IMR-90 (cell line): ENCODE measurements around the gene AK2. TPM values are rescaled to one million over a fixed set of nuclear protein-coding genes. Genes with fewer than 3 reads are reported as not detected.

ENCODE experiments used
- ATAC-seq: fragments of 200-7000 bp; cut with Tn5 transposase; 2 replicates; pipeline ENCODE4 v1.9.1; 2020; ENCODE audit warnings: low read depth, mild to moderate bottlenecking, moderate library complexity
- BruUV-seq: library from RNA; stranded (reverse); fragments of 400-500 nt; replicated peaks from 2 replicates; lab custom pipeline; 2021; lab: Mats Ljungman, UMichigan
- CTCF ChIA-PET: fragments of 300-600 bp; formaldehyde crosslinking; extraction: SDS; loops from one replicate; lab custom pipeline; 2021; ENCODE audit warnings: antibody characterized with exemption; lab: Yijun Ruan, JAX
- POLR2A ChIA-PET: fragments of 300-600 bp; sonication (Branson Sonifier 250); formaldehyde crosslinking; loops from one replicate; lab custom pipeline; 2022; ENCODE audit warnings: antibody characterized with exemption; ENCODE audit not compliant: unreplicated experiment; lab: Charles Lee
- DNase-seq: peaks from one replicate; pipeline ENCODE4 v3.0.0; 2013
- H2AFZ ChIP-seq: replicated peaks from 2 replicates; pipeline ENCODE3; 2013; ENCODE audit warnings: low read length, mild to moderate bottlenecking; ENCODE audit not compliant: poor library complexity
- H2AK5ac ChIP-seq: 2 replicates; pipeline ENCODE4 v1.6.1; 2013; ENCODE audit warnings: low read depth, low read length, inconsistent platforms
- H2AK9ac ChIP-seq: replicated peaks from 2 replicates; pipeline ENCODE3; 2013; ENCODE audit warnings: mild to moderate bottlenecking, low read depth, low read length, moderate library complexity; ENCODE audit not compliant: poor library complexity
- H2BK120ac ChIP-seq: 2 replicates; pipeline ENCODE4 v1.6.1; 2013; ENCODE audit warnings: low read depth, low read length, inconsistent platforms
- H2BK15ac ChIP-seq: 3 replicates; pipeline ENCODE4 v1.6.1; 2013; ENCODE audit warnings: low read depth, low read length, inconsistent platforms
- H2BK20ac ChIP-seq: 2 replicates; pipeline ENCODE4 v1.6.1; 2013; ENCODE audit warnings: low read depth, mild to moderate bottlenecking, inconsistent platforms, low read length, moderate library complexity
- H2BK5ac ChIP-seq: 2 replicates; pipeline ENCODE4 v1.6.1; 2013; ENCODE audit warnings: mild to moderate bottlenecking, low read depth, low read length, inconsistent platforms; ENCODE audit not compliant: poor library complexity, severe bottlenecking
- H3K14ac ChIP-seq: replicated peaks from 2 replicates; pipeline ENCODE4 v1.6.1; 2013; ENCODE audit warnings: low read depth, low read length, inconsistent platforms
- H3K18ac ChIP-seq: 2 replicates; pipeline ENCODE4 v1.6.1; 2013; ENCODE audit warnings: low read depth, low read length, control low read depth
- H3K23ac ChIP-seq: 2 replicates; pipeline ENCODE4 v1.6.1; 2013; ENCODE audit warnings: low read depth, low read length, inconsistent platforms
- H3K27ac ChIP-seq: 2 replicates; pipeline ENCODE4 v1.5.1; 2013; ENCODE audit warnings: mild to moderate bottlenecking, control low read depth, low read length; ENCODE audit not compliant: insufficient read depth
- H3K27me3 ChIP-seq: 2 replicates; pipeline ENCODE4 v1.6.1; 2013; ENCODE audit warnings: low read length; ENCODE audit not compliant: control insufficient read depth, insufficient read depth
- H3K36me3 ChIP-seq: 2 replicates; pipeline ENCODE4 v1.6.1; 2013; ENCODE audit warnings: low read length, mixed read lengths; ENCODE audit not compliant: control insufficient read depth, insufficient read depth
- H3K4ac ChIP-seq: 2 replicates; pipeline ENCODE4 v1.6.1; 2013; ENCODE audit warnings: low read depth, low read length, inconsistent platforms
- H3K4me1 ChIP-seq: 2 replicates; pipeline ENCODE4 v1.6.1; 2013; ENCODE audit warnings: low read length, mixed read lengths; ENCODE audit not compliant: control insufficient read depth, insufficient read depth
- H3K4me2 ChIP-seq: 2 replicates; pipeline ENCODE4 v1.6.1; 2013; ENCODE audit warnings: low read depth, mild to moderate bottlenecking, control low read depth, low read length, moderate library complexity
- H3K4me3 ChIP-seq: 2 replicates; pipeline ENCODE4 v1.5.1; 2013; ENCODE audit warnings: low read depth, mild to moderate bottlenecking, control low read depth, low read length, moderate library complexity; ENCODE audit not compliant: insufficient read depth
- H3K56ac ChIP-seq: 2 replicates; pipeline ENCODE4 v1.6.1; 2013; ENCODE audit warnings: low read length, inconsistent platforms; ENCODE audit not compliant: insufficient read depth; ENCODE audit errors: extremely low read depth
- H3K79me1 ChIP-seq, 2 experiments: 2 replicates each; pipeline ENCODE4 v1.6.1; 2013; ENCODE audit warnings: low read length in 2 of 2, inconsistent platforms in 1 of 2, low read depth in 1 of 2
- H3K9ac ChIP-seq: 2 replicates; pipeline ENCODE4 v1.6.1; 2013; ENCODE audit warnings: low read depth, low read length, control low read depth
- H3K9me1 ChIP-seq: 2 replicates; pipeline ENCODE4 v1.6.1; 2013; ENCODE audit warnings: low read length, inconsistent platforms; ENCODE audit not compliant: insufficient read depth
- H3K9me3 ChIP-seq: 2 replicates; pipeline ENCODE4 v1.6.1; 2013; ENCODE audit warnings: low read length; ENCODE audit not compliant: control insufficient read depth, insufficient read depth
- H4K20me1 ChIP-seq: 2 replicates; pipeline ENCODE4 v1.6.1; 2013; ENCODE audit warnings: low read length, inconsistent platforms; ENCODE audit not compliant: insufficient read depth
- H4K5ac ChIP-seq: 2 replicates; pipeline ENCODE4 v1.6.1; 2013; ENCODE audit warnings: mild to moderate bottlenecking, low read depth, low read length, control low read depth
- H4K8ac ChIP-seq, 2 experiments: 2 replicates each; pipeline ENCODE4 v1.6.1; 2013; ENCODE audit warnings: low read depth in 2 of 2, low read length in 2 of 2, control low read depth in 1 of 2, inconsistent platforms in 1 of 2
- H4K91ac ChIP-seq: 2 replicates; pipeline ENCODE4 v1.6.1; 2013; ENCODE audit warnings: low read depth, low read length, inconsistent platforms; ENCODE audit not compliant: insufficient read depth
- BHLHE40 ChIP-seq: fragments of 150-350 bp; IDR thresholded peaks from 2 replicates; pipeline ENCODE4 v1.6.1; 2016; ENCODE audit warnings: mild to moderate bottlenecking, low read depth, low read length
- WGBS, 2 experiments: methylation state at CpG; one replicate each; pipeline versions ENCODE4 v1.1.5 to v1.1.7; 2013; ENCODE audit warnings: missing lambda C conversion rate in 2 of 2; ENCODE audit not compliant: insufficient read length in 1 of 2; ENCODE audit errors: extremely low coverage in 2 of 2; 5-methylcytosine and 5-hydroxymethylcytosine counted together
- dilution Hi-C: fragments of 300-500 bp; cut with HindIII; formaldehyde crosslinking; loops from one replicate; pipeline ENCODE4 v1.14.3; 2018; ENCODE audit warnings: low sequenced_read_pairs; ENCODE audit not compliant: unreplicated experiment
- in situ Hi-C: fragments of 300-500 bp; cut with MboI; formaldehyde crosslinking; loops from 3 replicates; pipeline ENCODE4 v1.14.3; 2019; ENCODE audit warnings: low sequenced_read_pairs, inconsistent platforms, mixed read lengths
- intact Hi-C: fragments of 100-400 bp; cut with micrococcal nuclease; formaldehyde crosslinking; loops from 2 replicates; pipeline ENCODE4 v1.10.0; 2022
- polyA plus RNA-seq, 3 experiments: library from polyadenylated mRNA; depleted of rRNA; stranded (reverse); fragments of >200 nt; gene quantifications; 2 replicates each; pipeline ENCODE4 v1.2.3, GENCODE V29; 2012; ENCODE audit warnings: low replicate concordance in 1 of 3
- total RNA-seq: library from RNA; depleted of rRNA; stranded (reverse); fragments of >200 nt; gene quantifications from 2 replicates; pipeline ENCODE4 v1.2.3, GENCODE V29; 2012

AK2 gene
- total and polyA plus RNA-seq, 2 of the 4 experiments (the other 2 are of a cell fraction), result 118 to 203 TPM

DNA sequence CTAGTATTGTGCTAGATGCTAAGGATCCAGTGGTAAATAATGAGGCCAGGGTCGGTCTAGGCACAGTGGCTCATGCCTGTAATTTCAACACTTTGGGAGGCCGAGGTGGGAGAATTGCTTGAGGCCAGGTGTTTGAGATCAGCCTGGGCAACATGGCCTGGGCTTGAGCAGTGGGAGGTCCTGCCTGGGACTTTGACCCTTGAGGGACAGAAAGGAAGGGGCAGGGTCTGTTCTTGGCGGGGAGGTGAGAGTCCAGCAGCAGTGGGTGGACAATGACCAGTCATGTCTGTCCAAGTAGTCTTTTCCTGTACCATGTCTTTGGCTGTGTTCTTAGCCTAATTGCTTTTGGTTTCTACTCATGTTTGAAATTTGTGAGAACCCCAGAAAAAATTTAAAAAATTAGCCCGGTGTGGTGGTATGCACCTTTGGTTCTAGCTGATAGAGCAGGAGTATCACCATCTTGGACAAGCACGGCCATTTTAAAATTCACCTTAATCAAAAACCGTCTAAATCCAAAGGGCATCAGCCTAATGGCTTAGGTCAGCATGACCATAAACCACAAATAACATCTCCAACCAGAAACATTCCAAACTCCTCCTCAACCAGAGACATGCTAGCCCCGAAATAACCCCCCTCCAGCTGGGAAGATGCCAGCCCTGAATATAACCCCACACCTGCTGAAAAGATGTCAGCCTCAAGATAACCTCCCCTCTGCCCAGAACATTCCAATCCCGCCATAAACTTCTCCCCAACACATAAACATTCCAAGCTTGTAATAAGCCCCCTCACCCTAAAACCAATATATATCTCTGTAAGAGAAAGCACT is 6.8 kb upstream of the AK2 start:
- in situ Hi-C loops, result no loop called here
- Histone ChIP-seq H2AK9ac (no peak overlapping the region), H3K14ac (no peak overlapping the region), H2BK15ac (no peak overlapping the region), H2BK5ac (no peak overlapping the region), H3K9me1 (no peaks in the 10 kb centered on the region), H3K79me1 (no peaks in the 10 kb centered on the region), H3K36me3 (no peaks in the 10 kb centered on the region), H2AK5ac (no peak overlapping the region), H3K23ac (no peak overlapping the region; the same call in 1 of the 2 replicates), H4K8ac (no peak overlapping the region), H3K9ac (no peak overlapping the region), H3K18ac (no peak overlapping the region), H3K27me3 (no peaks in the 10 kb centered on the region), H3K4me1 (no peaks in the 10 kb centered on the region), H3K4me3 (no peak overlapping the region), H2BK20ac (no peak overlapping the region), H3K4ac (no peak overlapping the region), H4K91ac (no peak overlapping the region), H2BK120ac (no peak overlapping the region), H4K5ac (no peak overlapping the region), H4K20me1 (no peaks in the 10 kb centered on the region), H3K27ac (no peak overlapping the region), H3K4me2 (no peak overlapping the region), H2AFZ (no peak overlapping the region), H3K9me3 (no peaks in the 10 kb centered on the region), H3K56ac (no peak overlapping the region)
- ChIA-PET CTCF (no interaction called here), POLR2A (no interaction called here)
- dilution Hi-C loops, result no loop called here
- ATAC-seq (no peak), DNase-seq (no peak)
- intact Hi-C loops, result no loop called here
- no TSS peak for BruUV-seq
- WGBS, 2 experiments, result 76% methylated on average over 4 of the region's 8 CpGs; no CpG with 5 or more reads in 1 of the 2 experiments
- no peak for TF ChIP-seq BHLHE40
